ENCODE data around the gene DSC1.
A peak's percentile ranks its signal among the peaks of the same experiment; 100 is the strongest.

The DSC1 gene

DNA sequence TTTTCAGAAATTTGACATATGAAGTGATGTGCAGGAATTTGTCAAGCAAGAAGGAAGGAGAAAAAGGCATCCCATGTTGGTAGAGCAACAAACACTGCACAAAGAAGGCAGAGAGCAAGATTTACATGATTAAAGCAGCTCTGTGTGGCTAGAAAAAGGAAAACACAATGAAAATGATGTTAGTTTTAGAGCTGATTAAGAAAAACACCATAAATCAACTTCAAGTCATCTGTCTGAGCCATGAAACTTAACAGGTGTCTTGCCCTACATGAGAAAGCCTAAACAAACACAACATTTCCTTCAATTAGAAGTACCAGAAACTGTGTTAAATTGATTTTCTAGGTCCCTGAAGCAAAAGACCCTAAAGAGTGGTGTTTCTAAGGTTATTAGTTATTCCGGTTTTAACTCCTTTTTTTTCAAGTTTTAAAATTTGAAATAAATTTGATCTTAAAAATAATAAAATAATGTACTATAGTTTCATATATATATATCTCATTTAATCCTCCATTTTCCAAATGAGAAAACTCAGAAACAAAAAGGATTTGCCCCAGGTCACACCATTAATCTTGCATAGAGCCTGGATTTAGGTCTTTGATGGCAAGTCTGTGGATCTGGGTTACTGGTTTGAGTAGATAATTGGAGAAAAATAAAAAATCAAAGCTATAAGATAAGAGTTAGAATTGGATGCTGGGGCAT, 8.6 kb upstream of the DSC1 start:
- Histone ChIP-seq H3K36me3 (ENCODE audit: control insufficient read depth, insufficient read depth, low read length) (no peaks in the 10 kb centered on the region), H3K9ac (ENCODE audit: low read depth, low read length) (no peak overlapping the region), H3K27ac (ENCODE audit: low read depth, low read length) (no peak overlapping the region), H3K27me3 (ENCODE audit: control insufficient read depth, insufficient read depth, low read length) (no peaks in the 10 kb centered on the region), H3K4me1 (ENCODE audit: control insufficient read depth, insufficient read depth, low read length) (peaks cover 5% of the 10 kb centered on the region; the same call in 1 of the 2 replicates), H3K4me3 (ENCODE audit: low read depth, low read length) (no peak overlapping the region), H3K9me3 (ENCODE audit: control insufficient read depth, insufficient read depth, low read length) (no peaks in the 10 kb centered on the region)

GRCh38 chr18:31170335-31170734, 7.7 kb upstream of the DSC1 start:
- Histone ChIP-seq H3K36me3 (ENCODE audit: control insufficient read depth, insufficient read depth, low read length) (no peaks in the 10 kb centered on the region), H3K27ac (ENCODE audit: low read depth, low read length) (no peak overlapping the region), H3K9me3 (ENCODE audit: control insufficient read depth, insufficient read depth, low read length) (no peaks in the 10 kb centered on the region), H3K4me1 (ENCODE audit: control insufficient read depth, insufficient read depth, low read length) (peaks cover 5% of the 10 kb centered on the region; the same call in 1 of the 2 replicates), H3K9ac (ENCODE audit: low read depth, low read length) (no peak overlapping the region), H3K4me3 (ENCODE audit: low read depth, low read length) (no peak overlapping the region), H3K27me3 (ENCODE audit: control insufficient read depth, insufficient read depth, low read length) (no peaks in the 10 kb centered on the region)

DNA sequence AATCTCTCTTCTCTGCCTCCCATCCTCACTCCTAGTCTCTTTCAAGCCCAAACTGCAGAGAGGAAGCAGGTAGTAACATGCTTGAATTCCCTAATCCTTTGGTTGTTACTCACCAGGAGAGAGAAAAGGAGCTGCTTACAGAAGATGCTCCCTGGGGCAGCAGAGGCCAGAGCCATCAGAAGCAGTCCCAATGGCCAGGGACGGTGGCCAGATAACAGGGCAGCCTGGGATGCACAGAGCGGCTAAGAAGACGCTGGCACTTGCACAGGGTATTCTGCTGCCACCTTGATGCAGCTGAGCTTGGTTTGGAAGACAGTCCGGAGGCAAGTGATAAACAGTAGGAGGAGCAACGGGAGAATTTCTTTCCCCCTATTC, 250 bp downstream of the DSC1 start:
- Histone ChIP-seq H3K9ac (ENCODE audit: low read depth, low read length) (no peak overlapping the region), H3K4me3 (ENCODE audit: low read depth, low read length) (no peak overlapping the region), H3K36me3 (ENCODE audit: control insufficient read depth, insufficient read depth, low read length) (no peaks in the 10 kb centered on the region), H3K9me3 (ENCODE audit: control insufficient read depth, insufficient read depth, low read length) (no peaks in the 10 kb centered on the region), H3K4me1 (ENCODE audit: control insufficient read depth, insufficient read depth, low read length) (peaks cover 5% of the 10 kb centered on the region; the same call in 1 of the 2 replicates), H3K27ac (ENCODE audit: low read depth, low read length) (no peak overlapping the region), H3K27me3 (ENCODE audit: control insufficient read depth, insufficient read depth, low read length) (no peaks in the 10 kb centered on the region)

GRCh38 chr18:31161757-31162418, 768 bp downstream of the DSC1 start:
- no peaks in the 10 kb centered on the region for H3K36me3 ChIP-seq (ENCODE audit: control insufficient read depth, insufficient read depth, low read length)
- no peak overlapping the region for H3K4me3 ChIP-seq (ENCODE audit: low read depth, low read length)
- H3K27me3 ChIP-seq (ENCODE audit: control insufficient read depth, insufficient read depth, low read length), result no peaks in the 10 kb centered on the region

DNA sequence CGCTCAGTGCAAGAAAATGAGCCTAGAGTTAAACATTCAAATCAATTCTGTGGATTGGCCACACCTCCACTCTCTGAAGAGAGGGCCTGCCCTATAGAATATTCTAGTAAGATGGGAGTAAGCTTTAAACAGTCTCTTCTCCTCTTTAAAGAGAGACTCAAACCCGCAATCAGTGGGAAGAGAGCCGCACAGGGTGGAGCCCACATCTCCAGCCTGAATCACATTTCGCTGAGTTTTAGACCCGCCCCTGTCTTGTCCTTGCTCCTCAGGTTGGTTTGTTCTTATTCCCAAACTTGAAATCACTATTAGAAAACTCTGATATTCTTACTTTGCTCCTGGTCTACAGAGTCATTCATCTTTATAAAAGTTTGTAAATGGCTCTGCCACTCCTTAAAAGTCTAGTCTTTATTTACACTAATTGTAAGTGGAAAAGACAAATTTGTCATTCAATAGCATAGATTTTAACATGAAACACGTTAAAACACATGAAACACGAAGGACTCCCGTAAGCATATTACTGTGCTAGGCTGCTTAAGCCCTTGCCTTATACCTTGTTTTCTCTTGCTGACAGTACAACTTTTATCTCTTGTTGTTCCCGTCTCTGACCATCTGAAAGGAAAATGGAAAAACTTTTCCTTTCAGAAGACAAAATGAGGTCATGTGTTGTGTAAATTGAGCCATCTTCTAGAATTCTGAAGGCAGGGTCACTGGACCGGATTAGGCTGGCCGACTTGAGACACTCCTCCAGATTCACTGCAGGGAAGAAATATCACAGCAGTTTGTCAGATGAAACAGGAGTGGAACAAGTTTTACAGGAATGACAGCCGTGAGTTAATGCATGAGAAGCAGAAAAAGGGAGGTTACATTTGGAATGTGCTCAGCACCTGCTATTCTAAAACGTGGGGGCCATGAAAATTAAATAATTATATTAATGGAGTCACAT, 5.6 kb downstream of the DSC1 start:
- H3K36me3 ChIP-seq (ENCODE audit: control insufficient read depth, insufficient read depth, low read length), result no peaks in the 10 kb centered on the region
- no peak overlapping the region for H3K4me3 ChIP-seq (ENCODE audit: low read depth, low read length)
- H3K27me3 ChIP-seq (ENCODE audit: control insufficient read depth, insufficient read depth, low read length), result no peaks in the 10 kb centered on the region
- H3K9ac ChIP-seq (ENCODE audit: low read depth, low read length), result no peak overlapping the region
- peaks cover 11% of the 10 kb centered on the region for H3K4me1 ChIP-seq (ENCODE audit: control insufficient read depth, insufficient read depth, low read length)
- H3K9me3 ChIP-seq (ENCODE audit: control insufficient read depth, insufficient read depth, low read length), result no peaks in the 10 kb centered on the region
- H3K27ac ChIP-seq (ENCODE audit: low read depth, low read length), result peak overlapping the region; percentile 1

More at GRCh38 chr18:31161757-31162418, 768 bp downstream of the DSC1 start:
- no peak overlapping the region for H3K27ac ChIP-seq (ENCODE audit: low read depth, low read length)
- no peak overlapping the region for H3K9ac ChIP-seq (ENCODE audit: low read depth, low read length)
- H3K9me3 ChIP-seq (ENCODE audit: control insufficient read depth, insufficient read depth, low read length), result no peaks in the 10 kb centered on the region
- H3K4me1 ChIP-seq (ENCODE audit: control insufficient read depth, insufficient read depth, low read length), result peaks cover 9% of the 10 kb centered on the region

DNA sequence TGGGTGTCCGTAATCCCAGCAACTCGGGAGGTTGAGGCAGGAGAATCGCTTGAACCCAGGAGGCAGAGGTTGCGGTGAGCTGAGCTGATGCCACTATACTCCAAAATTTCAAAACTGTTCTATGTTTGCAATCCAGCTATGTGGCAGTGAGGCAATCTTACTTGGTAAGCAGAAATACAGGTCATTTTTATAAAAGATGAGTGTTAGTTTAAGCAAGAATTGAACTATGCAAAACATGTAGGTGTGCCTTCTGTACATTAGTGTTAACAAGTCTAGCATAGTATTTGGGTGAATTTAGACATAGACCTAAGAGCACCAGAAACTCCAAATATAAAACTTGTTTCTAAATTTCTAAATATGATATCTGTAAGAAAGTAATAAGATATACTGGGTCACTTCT, 7.2 kb downstream of the DSC1 start:
- Histone ChIP-seq H3K9me3 (ENCODE audit: control insufficient read depth, insufficient read depth, low read length) (no peaks in the 10 kb centered on the region), H3K4me3 (ENCODE audit: low read depth, low read length) (no peak overlapping the region), H3K36me3 (ENCODE audit: control insufficient read depth, insufficient read depth, low read length) (no peaks in the 10 kb centered on the region), H3K4me1 (ENCODE audit: control insufficient read depth, insufficient read depth, low read length) (peaks cover 7% of the 10 kb centered on the region; the same call in 1 of the 2 replicates), H3K27ac (ENCODE audit: low read depth, low read length) (no peak overlapping the region), H3K27me3 (ENCODE audit: control insufficient read depth, insufficient read depth, low read length) (no peaks in the 10 kb centered on the region), H3K9ac (ENCODE audit: low read depth, low read length) (no peak overlapping the region)

GRCh38 chr18:31154181-31154580, 8.5 kb downstream of the DSC1 start:
- Histone ChIP-seq H3K4me3 (ENCODE audit: low read depth, low read length) (no peak overlapping the region), H3K9ac (ENCODE audit: low read depth, low read length) (no peak overlapping the region), H3K4me1 (ENCODE audit: control insufficient read depth, insufficient read depth, low read length) (peaks cover 7% of the 10 kb centered on the region; the same call in 1 of the 2 replicates), H3K27me3 (ENCODE audit: control insufficient read depth, insufficient read depth, low read length) (no peaks in the 10 kb centered on the region), H3K9me3 (ENCODE audit: control insufficient read depth, insufficient read depth, low read length) (no peaks in the 10 kb centered on the region), H3K36me3 (ENCODE audit: control insufficient read depth, insufficient read depth, low read length) (no peaks in the 10 kb centered on the region), H3K27ac (ENCODE audit: low read depth, low read length) (no peak overlapping the region)

DNA sequence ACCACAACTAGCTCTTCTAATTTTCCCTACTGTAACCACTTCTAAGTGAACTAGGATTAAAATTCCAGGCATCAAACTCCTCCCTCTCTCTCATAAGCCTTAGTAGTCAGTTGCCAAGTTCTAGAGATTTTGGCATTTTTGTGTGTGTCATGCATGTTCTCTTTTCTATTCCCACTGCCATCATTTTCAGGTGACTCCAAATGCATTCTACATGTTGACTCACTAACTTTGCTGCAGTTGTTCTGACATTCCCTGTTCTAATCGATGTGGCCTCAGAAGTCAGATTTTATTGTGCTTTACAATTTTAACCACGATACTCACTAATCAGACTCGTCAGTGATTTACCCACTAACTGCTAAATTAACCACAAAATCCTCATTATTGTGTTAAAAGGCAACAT, 13.3 kb downstream of the DSC1 start:
- Histone ChIP-seq H3K27me3 (ENCODE audit: control insufficient read depth, insufficient read depth, low read length) (no peaks in the 10 kb centered on the region), H3K27ac (ENCODE audit: low read depth, low read length) (no peak overlapping the region), H3K4me1 (ENCODE audit: control insufficient read depth, insufficient read depth, low read length) (no peaks in the 10 kb centered on the region), H3K36me3 (ENCODE audit: control insufficient read depth, insufficient read depth, low read length) (no peaks in the 10 kb centered on the region), H3K9ac (ENCODE audit: low read depth, low read length) (no peak overlapping the region), H3K9me3 (ENCODE audit: control insufficient read depth, insufficient read depth, low read length) (no peaks in the 10 kb centered on the region), H3K4me3 (ENCODE audit: low read depth, low read length) (no peak overlapping the region)

- Histone ChIP-seq H3K4me3 (ENCODE audit: low read depth, low read length) (no peak overlapping the region), H3K9me3 (ENCODE audit: control insufficient read depth, insufficient read depth, low read length) (no peaks in the 10 kb centered on the region), H3K27ac (ENCODE audit: low read depth, low read length) (no peak overlapping the region), H3K9ac (ENCODE audit: low read depth, low read length) (no peak overlapping the region), H3K4me1 (ENCODE audit: control insufficient read depth, insufficient read depth, low read length) (no peaks in the 10 kb centered on the region), H3K27me3 (ENCODE audit: control insufficient read depth, insufficient read depth, low read length) (no peaks in the 10 kb centered on the region), H3K36me3 (ENCODE audit: control insufficient read depth, insufficient read depth, low read length) (no peaks in the 10 kb centered on the region)
Observed at GRCh38 chr18:31148600-31148999, 14.1 kb downstream of the DSC1 start.

DNA sequence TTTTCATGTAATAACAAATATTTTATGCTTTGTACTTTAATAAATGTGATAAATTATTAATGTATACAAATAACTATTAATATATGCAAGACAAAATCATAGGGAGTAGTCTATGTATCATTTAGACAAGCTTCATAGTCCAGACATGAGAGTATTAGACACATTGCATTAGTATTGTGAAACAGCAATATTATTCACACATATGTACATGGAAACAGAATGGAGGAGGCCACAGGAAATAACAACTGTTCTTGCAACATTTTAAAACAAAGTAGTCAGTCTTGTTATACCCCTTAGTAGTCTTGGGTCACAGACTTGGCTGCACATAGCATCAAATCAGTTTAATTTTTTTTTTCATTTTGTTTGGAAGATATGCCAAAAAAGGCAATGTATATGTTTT, 15.8 kb downstream of the DSC1 start:
- no peaks in the 10 kb centered on the region for H3K4me1 ChIP-seq (ENCODE audit: control insufficient read depth, insufficient read depth, low read length)

GRCh38 chr18:31143025-31143424, 19.6 kb downstream of the DSC1 start:
- H3K9ac ChIP-seq (ENCODE audit: low read depth, low read length), result no peak overlapping the region
- H3K27me3 ChIP-seq (ENCODE audit: control insufficient read depth, insufficient read depth, low read length), result no peaks in the 10 kb centered on the region
- H3K4me3 ChIP-seq (ENCODE audit: low read depth, low read length), result no peak overlapping the region
- H3K36me3 ChIP-seq (ENCODE audit: control insufficient read depth, insufficient read depth, low read length), result no peaks in the 10 kb centered on the region
- no peak overlapping the region for H3K27ac ChIP-seq (ENCODE audit: low read depth, low read length)
- H3K9me3 ChIP-seq (ENCODE audit: control insufficient read depth, insufficient read depth, low read length), result no peaks in the 10 kb centered on the region
- H3K4me1 ChIP-seq (ENCODE audit: control insufficient read depth, insufficient read depth, low read length), result no peaks in the 10 kb centered on the region

More for the DNA sequence above, 15.8 kb downstream of the DSC1 start:
- Histone ChIP-seq H3K36me3 (ENCODE audit: control insufficient read depth, insufficient read depth, low read length) (no peaks in the 10 kb centered on the region), H3K27me3 (ENCODE audit: control insufficient read depth, insufficient read depth, low read length) (no peaks in the 10 kb centered on the region), H3K9ac (ENCODE audit: low read depth, low read length) (no peak overlapping the region), H3K27ac (ENCODE audit: low read depth, low read length) (no peak overlapping the region), H3K4me3 (ENCODE audit: low read depth, low read length) (no peak overlapping the region), H3K9me3 (ENCODE audit: control insufficient read depth, insufficient read depth, low read length) (no peaks in the 10 kb centered on the region)
